HG03342 (cell line): Measurements from ENCODE around the gene DHCR7.

Source experiments
- ATAC-seq: cut with Tn5 transposase; IDR thresholded peaks from one replicate; pipeline ENCODE4 v1.9.1; 2021; ENCODE audit warnings: mild to moderate bottlenecking, moderate library complexity; ENCODE audit not compliant: unreplicated experiment

Gene DHCR7

GRCh38 chr11:71421392-71421950, 26.7 kb downstream of the DHCR7 start:
- ATAC-seq: no peak

- ATAC-seq: no peak
These were observed 27.5 kb downstream of the DHCR7 start for GRCh38 chr11:71420455-71421241.

GRCh38 chr11:71418643-71419042, 29.6 kb downstream of the DHCR7 start:
- no peak for ATAC-seq

GRCh38 chr11:71414645-71415044, 33.5 kb downstream of the DHCR7 start:
- ATAC-seq: no peak

- no peak for ATAC-seq
These were observed 37.7 kb downstream of the DHCR7 start for GRCh38 chr11:71410363-71410966.

GRCh38 chr11:71408826-71409225, 39.4 kb downstream of the DHCR7 start:
- ATAC-seq: no peak

GRCh38 chr11:71407356-71407755, 40.8 kb downstream of the DHCR7 start:
- ATAC-seq: no peak

GRCh38 chr11:71406681-71407080, 41.5 kb downstream of the DHCR7 start:
- ATAC-seq: no peak

GRCh38 chr11:71404209-71404608, 44.0 kb downstream of the DHCR7 start:
- no peak for ATAC-seq

- no peak for ATAC-seq
These were observed 45.3 kb downstream of the DHCR7 start for GRCh38 chr11:71402878-71403277.

- ATAC-seq: no peak
These were observed 48.0 kb downstream of the DHCR7 start for GRCh38 chr11:71400216-71400615.

- ATAC-seq: no peak
These were observed 48.9 kb downstream of the DHCR7 start for GRCh38 chr11:71399341-71399740.

GRCh38 chr11:71397961-71398360, 50.2 kb downstream of the DHCR7 start:
- ATAC-seq: no peak

GRCh38 chr11:71397331-71397860, 50.8 kb downstream of the DHCR7 start:
- ATAC-seq: no peak

- ATAC-seq: no peak
These were observed 51.6 kb downstream of the DHCR7 start for GRCh38 chr11:71396548-71397123.

- ATAC-seq: no peak
These were observed 52.4 kb downstream of the DHCR7 start for GRCh38 chr11:71395774-71396173.

GRCh38 chr11:71395263-71395560, 53.0 kb downstream of the DHCR7 start:
- no peak for ATAC-seq

- ATAC-seq: no peak
These were observed 54.9 kb downstream of the DHCR7 start for GRCh38 chr11:71393283-71393682.

GRCh38 chr11:71391796-71392195, 56.4 kb downstream of the DHCR7 start:
- no peak for ATAC-seq

- no peak for ATAC-seq
These were observed 56.8 kb downstream of the DHCR7 start for GRCh38 chr11:71391352-71391751.

- no peak for ATAC-seq
These were observed 59.5 kb downstream of the DHCR7 start for GRCh38 chr11:71388637-71389235.
